GM18526 (cell line): Measurements from ENCODE around the gene MARF1.

Source experiments
- POLR2A ChIP-seq: IDR thresholded peaks from 3 replicates; pipeline ENCODE4 v1.6.1; 2011; ENCODE audit not compliant: insufficient read length; ENCODE audit errors: extremely low read depth

MARF1 gene

GRCh38 chr16:15608398-15609285 is 34.3 kb downstream of the MARF1 start:
- no peak for TF ChIP-seq POLR2A

- TF ChIP-seq POLR2A, result no peak
Observed at GRCh38 chr16:15607700-15608396, 35.1 kb downstream of the MARF1 start.

DNA sequence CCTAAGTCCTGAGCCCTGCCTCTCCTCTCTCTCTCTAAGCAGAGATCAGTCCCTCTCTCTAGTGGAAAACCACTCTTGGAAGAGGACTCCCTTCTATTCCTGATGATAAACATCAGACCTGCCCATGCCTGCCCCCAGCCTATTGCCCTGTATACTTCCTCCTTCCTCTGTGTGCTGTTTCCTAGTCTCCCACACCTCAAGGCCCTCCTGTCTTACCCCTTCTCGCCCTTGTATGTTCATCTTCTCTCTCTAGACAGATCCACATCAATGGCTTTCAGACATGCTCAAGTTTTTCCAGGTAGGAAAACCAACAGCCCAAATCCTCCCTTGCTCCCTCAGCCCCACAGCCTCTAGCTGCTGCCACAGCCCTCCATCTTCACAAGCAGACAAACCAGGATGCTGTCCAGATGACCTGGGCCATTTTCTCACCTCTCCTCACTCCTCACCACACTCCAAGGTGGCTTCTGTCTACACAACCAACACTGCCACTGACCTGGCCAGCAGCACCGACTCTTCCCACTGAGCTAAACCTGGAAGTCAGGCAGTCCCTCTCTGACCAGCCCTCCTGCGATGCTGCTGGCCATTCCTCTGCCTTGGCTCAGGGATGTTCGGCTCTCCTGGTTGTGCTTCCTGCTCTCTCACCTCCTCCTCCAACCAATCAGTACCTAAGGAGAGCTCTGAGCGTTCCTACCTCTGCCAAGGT is 36.3 kb downstream of the MARF1 start:
- TF ChIP-seq POLR2A, result no peak

DNA sequence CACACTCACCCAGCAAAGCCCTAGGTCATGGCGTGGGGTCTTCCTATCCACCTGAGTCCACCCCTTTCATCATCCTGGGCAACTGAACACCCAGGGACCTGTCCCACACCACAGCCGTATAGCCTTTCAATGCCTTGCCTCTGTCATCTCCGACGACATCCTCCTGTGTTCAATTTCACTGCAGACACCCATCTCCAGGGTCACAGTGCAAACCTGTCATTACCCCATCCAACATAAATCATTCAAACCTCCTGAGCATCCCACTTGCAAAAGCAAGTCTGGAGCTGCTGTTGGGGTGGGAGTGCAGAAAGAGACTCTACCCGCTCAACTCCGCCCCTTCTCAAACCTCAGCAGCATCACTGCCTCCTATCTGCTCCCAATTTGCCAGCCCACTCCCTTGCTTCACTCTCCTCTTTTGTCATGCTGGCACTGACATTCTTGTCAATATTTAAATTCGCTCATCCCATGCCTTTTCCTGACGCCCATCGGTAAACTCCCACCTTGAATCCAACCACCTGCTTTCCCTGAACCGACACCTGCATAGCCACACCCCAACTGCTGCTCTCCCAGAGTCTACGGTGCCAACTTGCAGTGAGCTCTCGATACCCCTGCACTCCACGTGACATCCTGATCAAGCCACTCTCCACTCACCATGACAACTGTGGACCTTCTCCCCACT is 37.0 kb downstream of the MARF1 start:
- no peak for TF ChIP-seq POLR2A

DNA sequence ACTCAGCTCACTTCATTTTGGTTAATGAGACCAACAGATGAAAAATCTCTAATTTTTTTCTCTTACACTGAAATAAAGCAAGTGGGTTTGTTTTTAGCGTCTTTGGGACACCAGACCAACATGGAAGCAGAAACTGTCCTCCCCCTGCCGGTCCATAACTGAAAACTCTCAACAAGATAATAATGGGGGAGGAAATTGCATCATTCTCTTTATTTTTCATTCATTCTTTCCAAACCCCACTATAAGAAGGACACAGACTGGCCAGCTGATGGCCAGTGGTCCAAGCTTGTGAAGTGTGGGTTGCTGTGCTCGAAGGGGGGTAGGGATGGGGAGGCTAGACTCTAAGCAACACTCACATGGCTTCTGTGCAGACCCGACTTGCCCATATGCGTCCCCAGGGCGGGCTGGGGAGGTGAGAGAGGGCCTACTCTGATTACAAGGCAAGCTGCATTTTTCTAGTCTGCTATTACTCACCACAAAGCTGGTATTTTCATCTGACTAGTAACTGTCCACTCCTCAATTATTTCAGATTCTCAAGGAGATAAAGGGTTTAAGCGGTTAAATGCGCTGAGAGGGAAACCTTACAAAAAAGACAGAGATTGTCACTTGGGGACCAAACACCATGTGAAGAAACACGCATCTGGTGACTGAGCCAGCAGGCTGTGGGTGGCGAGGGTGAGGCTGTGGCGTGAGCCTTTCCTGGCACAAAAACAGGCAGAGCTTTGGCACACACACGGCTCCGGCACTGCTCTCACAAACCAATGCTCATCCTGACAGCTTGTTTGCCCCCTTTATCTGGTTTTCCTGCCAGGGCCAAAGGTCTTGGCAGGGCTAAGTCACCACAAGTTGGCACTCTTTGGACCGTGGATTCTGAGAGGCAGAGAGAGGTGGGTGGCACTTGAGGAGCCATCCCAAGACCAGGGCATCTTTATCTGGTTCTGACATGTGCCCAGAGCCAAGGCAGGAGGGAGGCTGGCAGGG is 38.2 kb downstream of the MARF1 start:
- TF ChIP-seq POLR2A, result no peak

DNA sequence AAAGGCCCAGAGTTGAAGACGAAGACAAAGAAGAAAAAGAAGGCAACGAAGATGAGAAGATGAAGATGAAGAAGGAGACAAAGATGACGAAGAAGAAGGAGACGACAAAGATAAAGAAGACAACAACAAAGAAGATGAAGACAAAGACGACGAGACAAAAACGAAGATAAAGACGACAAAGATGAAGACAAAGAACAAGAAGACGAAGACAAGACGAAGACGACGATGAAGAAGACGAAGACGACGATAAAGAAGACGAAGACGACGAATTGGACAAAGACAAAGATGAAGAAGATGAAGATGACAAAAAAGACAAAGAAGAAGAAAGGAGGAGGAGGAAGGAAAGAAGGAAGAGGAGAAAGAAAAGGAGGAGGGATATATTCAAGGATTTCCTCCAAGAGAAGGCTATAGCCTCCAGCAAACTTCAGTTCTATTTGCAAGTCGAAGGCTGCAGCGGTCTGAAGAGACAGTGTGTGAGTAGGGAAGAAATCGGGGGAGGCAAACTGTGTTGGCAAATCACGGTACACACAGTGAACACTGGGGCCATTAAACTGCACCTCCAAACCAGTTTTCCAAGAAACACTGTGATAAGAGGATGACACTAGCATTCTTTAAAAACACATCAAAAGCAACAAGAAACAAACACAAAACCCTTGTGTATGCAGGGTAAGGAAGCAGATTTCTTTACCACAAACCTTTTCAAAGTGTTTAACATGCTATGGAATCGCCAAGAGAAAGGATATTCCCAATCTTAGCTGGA is 40.5 kb downstream of the MARF1 start:
- TF ChIP-seq POLR2A, result no peak

- no peak for TF ChIP-seq POLR2A
Observed at GRCh38 chr16:15601212-15601879, 41.6 kb downstream of the MARF1 start.

DNA sequence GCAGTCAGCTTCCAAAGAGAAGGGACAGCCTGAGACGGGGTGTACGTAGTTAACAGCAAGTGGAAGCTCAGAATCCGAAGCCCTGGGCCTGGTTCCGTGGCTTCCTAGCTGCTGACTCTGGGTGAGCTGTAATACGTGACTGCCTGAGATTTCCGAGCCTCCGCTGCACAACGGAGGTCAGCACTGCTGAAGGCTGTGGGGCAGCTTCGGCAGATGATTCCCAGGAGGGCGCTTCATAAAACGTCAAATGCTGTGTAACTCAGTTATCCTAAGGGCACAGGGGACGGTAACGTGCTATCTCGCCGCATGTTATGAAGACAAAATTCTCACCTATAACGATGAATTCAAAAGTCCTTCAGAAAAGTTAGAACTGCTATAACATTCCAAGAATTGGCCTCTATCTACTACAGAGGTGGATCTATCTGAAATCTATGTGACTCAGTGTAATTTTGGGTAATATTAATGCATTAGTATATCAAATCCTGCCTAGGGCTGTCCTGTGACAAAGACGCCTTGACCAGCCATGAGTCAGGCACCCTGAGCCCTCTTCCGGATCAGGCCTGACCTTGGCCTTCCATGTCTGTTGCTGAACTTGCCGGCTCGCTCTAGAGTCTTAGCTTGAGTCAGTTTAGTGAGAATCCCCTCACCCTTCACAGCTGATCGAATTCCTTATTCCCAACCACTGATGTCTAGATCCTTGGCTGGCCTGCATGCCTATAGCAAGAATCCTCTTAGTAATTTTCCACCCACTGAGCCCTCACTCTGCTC is 43.5 kb downstream of the MARF1 start:
- TF ChIP-seq POLR2A, result no peak

GRCh38 chr16:15598648-15599190 is 44.2 kb downstream of the MARF1 start:
- no peak for TF ChIP-seq POLR2A

- no peak for TF ChIP-seq POLR2A
Observed at GRCh38 chr16:15597822-15598647, 44.9 kb downstream of the MARF1 start.

GRCh38 chr16:15597135-15597534 is 45.8 kb downstream of the MARF1 start:
- TF ChIP-seq POLR2A, result no peak
